Neural progenitor cell (in vitro differentiated cells): Measurements from ENCODE around the gene CHMP5. TPM values are rescaled to one million over a fixed set of nuclear protein-coding genes. Genes with fewer than 3 reads are reported as not detected.

Source experiments
- DNase-seq: peaks from one replicate; pipeline ENCODE4 v3.0.0-alpha.2; 2016; ENCODE audit warnings: low spot score
- H2AFZ ChIP-seq: fragments of 200-600 bp; sonication (generic); replicated peaks from 2 replicates; pipeline ENCODE4 v1.6.1; 2016; ENCODE audit warnings: antibody characterized with exemption
- H3F3A ChIP-seq: fragments of 200-600 bp; sonication (generic); 2 replicates; pipeline ENCODE4 v1.6.1; 2016; ENCODE audit warnings: antibody characterized with exemption, low read depth
- H3K27ac ChIP-seq: fragments of 200-600 bp; sonication (generic); 2 replicates; pipeline ENCODE4 v1.5.1; 2016; ENCODE audit warnings: mild to moderate bottlenecking
- H3K27me3 ChIP-seq: fragments of 200-600 bp; sonication (generic); 2 replicates; pipeline ENCODE4 v1.6.1; 2016; ENCODE audit warnings: mild to moderate bottlenecking, moderate library complexity
- H3K36me3 ChIP-seq: fragments of 200-600 bp; sonication (generic); 2 replicates; pipeline ENCODE4 v1.5.1; 2016
- H3K4me1 ChIP-seq: fragments of 200-600 bp; sonication (generic); 2 replicates; pipeline ENCODE4 v1.6.1; 2016; ENCODE audit warnings: mixed run types
- H3K4me2 ChIP-seq: fragments of 200-600 bp; sonication (generic); 2 replicates; pipeline ENCODE4 v1.6.1; 2016
- H3K4me3 ChIP-seq: fragments of 200-600 bp; sonication (generic); 2 replicates; pipeline ENCODE4 v1.5.1; 2016
- H3K79me2 ChIP-seq: fragments of 200-600 bp; sonication (generic); 2 replicates; pipeline ENCODE4 v1.6.1; 2016; ENCODE audit warnings: low read depth
- H3K9ac ChIP-seq: fragments of 200-600 bp; sonication (generic); 2 replicates; pipeline ENCODE4 v1.6.1; 2016
- H3K9me3 ChIP-seq: fragments of 200-600 bp; sonication (generic); 2 replicates; pipeline ENCODE4 v1.5.1; 2016; ENCODE audit warnings: low read depth
- H4K20me1 ChIP-seq: fragments of 200-600 bp; sonication (generic); 2 replicates; pipeline ENCODE4 v1.6.1; 2016; ENCODE audit warnings: low read depth
- H3K27ac Mint-ChIP-seq: 3 replicates; pipeline ENCODE4 v1.8.0; 2021; ENCODE audit warnings: mixed read lengths
- H3K27me3 Mint-ChIP-seq: 2 replicates; pipeline ENCODE4 v1.8.0; 2022; ENCODE audit warnings: low read depth, mild to moderate bottlenecking, inconsistent platforms, moderate library complexity, mixed read lengths; ENCODE audit not compliant: insufficient read depth
- H3K36me3 Mint-ChIP-seq: 3 replicates; pipeline ENCODE4 v1.8.0; 2021; ENCODE audit warnings: mixed read lengths
- H3K4me1 Mint-ChIP-seq: 3 replicates; pipeline ENCODE4 v1.8.0; 2021; ENCODE audit warnings: mixed read lengths
- H3K4me3 Mint-ChIP-seq: 3 replicates; pipeline ENCODE4 v1.8.0; 2021; ENCODE audit warnings: mild to moderate bottlenecking, moderate library complexity, mixed read lengths
- H3K9me3 Mint-ChIP-seq: 3 replicates; pipeline ENCODE4 v1.8.0; 2020; ENCODE audit warnings: mixed read lengths
- CTCF ChIP-seq: fragments of 200-600 bp; sonication (generic); IDR thresholded peaks from 2 replicates; pipeline ENCODE4 v1.5.1; 2017; ENCODE audit warnings: antibody characterized with exemption, mild to moderate bottlenecking
- EZH2 ChIP-seq: fragments of 200-600 bp; sonication (generic); IDR thresholded peaks from 2 replicates; pipeline ENCODE4 v1.6.1; 2017; ENCODE audit warnings: antibody characterized with exemption, mild to moderate bottlenecking, moderate library complexity
- EZH2phosphoT487 ChIP-seq: fragments of 200-600 bp; sonication (generic); IDR thresholded peaks from 2 replicates; pipeline ENCODE4 v1.6.1; 2017; ENCODE audit warnings: antibody characterized with exemption
- total RNA-seq: library from RNA; depleted of rRNA; stranded (reverse); fragments of >200 nt; gene quantifications from 2 replicates; pipeline ENCODE4 v1.2.3, GENCODE V29; 2015; ENCODE audit warnings: low replicate concordance

CHMP5 gene
- total RNA-seq, 1 donor from 2014 or later = 135 TPM

DNA sequence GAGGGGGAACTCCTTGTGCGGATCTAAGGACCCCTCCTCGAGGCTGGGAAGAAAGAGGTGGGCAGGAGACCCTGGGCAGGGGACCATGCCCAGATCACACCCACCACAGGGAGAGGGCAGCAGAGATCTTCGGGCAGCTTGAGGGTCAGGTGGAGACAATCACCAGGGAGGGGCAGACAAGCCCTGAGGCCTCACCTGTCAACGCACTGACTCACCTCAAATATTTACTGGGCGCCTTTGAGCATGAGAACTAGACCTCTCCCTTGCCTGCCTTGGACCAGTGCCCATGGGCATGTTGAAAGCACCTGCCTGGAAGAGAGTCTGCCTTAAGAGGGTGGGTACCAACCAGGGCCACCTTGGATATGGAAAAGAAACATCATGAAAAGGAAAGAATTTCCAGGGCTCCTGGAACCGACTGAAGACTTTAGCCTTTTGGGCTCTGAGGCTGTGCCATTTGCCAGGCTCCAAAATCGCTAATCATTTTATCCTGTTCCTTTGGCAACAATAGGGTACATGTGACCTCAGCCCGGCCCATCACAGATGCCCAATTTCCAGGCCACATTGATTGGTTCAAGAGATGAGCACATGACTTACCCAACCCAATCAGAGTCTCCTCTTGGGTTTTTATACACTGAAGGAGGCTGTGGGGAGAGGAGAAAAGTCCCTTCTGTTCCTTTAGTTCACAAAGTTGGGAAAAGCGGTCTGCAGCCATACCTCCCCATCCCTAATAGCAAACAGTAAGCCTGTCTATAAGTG is 35.3 kb upstream of the CHMP5 start:
- TF ChIP-seq EZH2 (no peak), CTCF (no peak), EZH2phosphoT487 (no peak)
- Mint-ChIP-seq H3K9me3 (no peaks in the 10 kb centered on the region), H3K27ac (no peak overlapping the region), H3K27me3 (peaks cover 12% of the 10 kb centered on the region), H3K4me1 (no peaks in the 10 kb centered on the region), H3K4me3 (no peak overlapping the region), H3K36me3 (no peaks in the 10 kb centered on the region)
- Histone ChIP-seq H3K27me3 (peaks cover 5% of the 10 kb centered on the region), H2AFZ (no peak overlapping the region), H3K9me3 (no peaks in the 10 kb centered on the region), H3K9ac (no peak overlapping the region), H3K4me2 (no peak overlapping the region), H3K79me2 (no peaks in the 10 kb centered on the region), H3K4me3 (no peak overlapping the region), H3K36me3 (no peaks in the 10 kb centered on the region), H3K27ac (no peak overlapping the region), H4K20me1 (no peaks in the 10 kb centered on the region), H3K4me1 (no peaks in the 10 kb centered on the region), H3F3A (no peaks in the 10 kb centered on the region)
- DNase-seq = no peak

DNA sequence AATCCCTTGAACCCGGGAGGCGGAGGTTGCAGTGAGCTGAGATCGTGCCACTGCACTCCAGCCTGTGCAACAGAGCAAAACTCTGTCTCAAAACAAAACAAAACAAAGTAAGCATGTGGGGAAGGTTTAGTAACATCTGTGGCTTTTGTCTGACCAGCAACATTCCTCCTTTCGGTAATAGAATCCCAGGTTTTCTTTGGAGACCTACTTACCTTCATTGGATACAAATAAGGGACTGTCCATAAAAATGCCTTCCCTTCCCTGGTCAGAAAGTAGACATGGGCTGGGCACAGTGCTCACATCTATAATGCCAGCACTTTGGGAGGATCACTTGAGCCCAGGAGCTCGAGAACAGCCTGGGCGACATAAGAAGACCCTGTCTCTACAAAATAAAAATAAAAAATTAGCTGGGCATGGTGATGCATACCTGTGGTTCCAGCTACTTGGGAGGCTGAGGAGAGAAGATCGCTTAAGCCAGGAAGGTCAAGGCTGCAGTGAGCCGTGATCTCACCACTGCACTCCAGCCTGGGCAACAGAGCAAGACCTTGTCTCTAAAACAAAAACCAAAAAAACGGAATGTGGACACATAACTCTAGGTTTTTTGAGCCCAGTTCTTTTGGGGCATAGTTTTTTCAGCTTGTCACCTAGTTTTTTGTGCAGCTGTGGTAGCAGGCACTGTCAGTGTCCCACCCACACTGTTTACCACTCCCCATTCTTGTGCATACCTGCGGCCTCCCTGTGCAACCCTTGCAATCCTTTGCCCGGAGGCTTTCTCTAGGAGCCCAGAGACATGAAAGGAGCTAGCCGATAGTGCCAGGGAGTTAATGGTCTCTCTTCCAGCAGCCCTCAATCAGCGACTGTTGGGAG is 33.9 kb upstream of the CHMP5 start:
- H3K4me3 ChIP-seq = no peak overlapping the region
- no peak overlapping the region for H2AFZ ChIP-seq
- H3K9me3 ChIP-seq = no peaks in the 10 kb centered on the region
- no peak for DNase-seq
- H3K27me3 ChIP-seq = peaks cover 12% of the 10 kb centered on the region
- no peak overlapping the region for H3K27ac ChIP-seq
- H3K4me3 Mint-ChIP-seq = no peak overlapping the region
- no peaks in the 10 kb centered on the region for H3K79me2 ChIP-seq
- no peaks in the 10 kb centered on the region for H3F3A ChIP-seq
- H3K4me1 Mint-ChIP-seq = no peaks in the 10 kb centered on the region
- H3K27ac Mint-ChIP-seq = no peak overlapping the region
- no peaks in the 10 kb centered on the region for H3K4me1 ChIP-seq
- H3K4me2 ChIP-seq = no peak overlapping the region
- no peaks in the 10 kb centered on the region for H3K36me3 ChIP-seq
- H3K9ac ChIP-seq = no peak overlapping the region
- H3K36me3 Mint-ChIP-seq = no peaks in the 10 kb centered on the region
- no peaks in the 10 kb centered on the region for H3K9me3 Mint-ChIP-seq
- TF ChIP-seq CTCF (no peak), EZH2 (no peak), EZH2phosphoT487 (no peak)
- H4K20me1 ChIP-seq = no peaks in the 10 kb centered on the region
- peaks cover 14% of the 10 kb centered on the region for H3K27me3 Mint-ChIP-seq

DNA sequence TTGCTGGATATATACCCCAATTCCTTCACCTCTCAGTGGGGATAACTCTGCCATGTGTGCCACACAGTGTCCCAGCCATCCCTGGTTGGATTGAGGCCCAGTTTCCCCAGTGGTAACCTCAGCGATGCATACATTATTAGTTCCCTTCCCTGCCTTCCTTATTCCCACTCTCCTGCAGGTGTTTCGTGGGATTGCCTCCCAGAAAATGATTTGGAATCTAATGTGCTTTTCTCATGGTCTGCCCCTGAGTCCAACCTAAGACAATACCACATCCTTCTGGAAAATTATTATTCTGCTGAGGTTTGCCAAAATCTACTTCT is 33.3 kb upstream of the CHMP5 start:
- no peak for TF ChIP-seq EZH2phosphoT487
- no peak for TF ChIP-seq EZH2
- TF ChIP-seq CTCF = no peak
- no peaks in the 10 kb centered on the region for H3K9me3 Mint-ChIP-seq

More for the DNA sequence above, 33.3 kb upstream of the CHMP5 start:
- Histone ChIP-seq H3K9ac (no peak overlapping the region), H3K9me3 (no peaks in the 10 kb centered on the region), H3K4me2 (no peak overlapping the region), H4K20me1 (no peaks in the 10 kb centered on the region), H3F3A (no peaks in the 10 kb centered on the region), H3K4me1 (no peaks in the 10 kb centered on the region), H3K4me3 (no peak overlapping the region), H3K79me2 (no peaks in the 10 kb centered on the region), H3K36me3 (no peaks in the 10 kb centered on the region), H2AFZ (no peak overlapping the region), H3K27me3 (peaks cover 17% of the 10 kb centered on the region), H3K27ac (no peak overlapping the region)
- H3K27ac Mint-ChIP-seq = no peak overlapping the region
- no peaks in the 10 kb centered on the region for H3K36me3 Mint-ChIP-seq
- DNase-seq = no peak
- H3K27me3 Mint-ChIP-seq = peaks cover 14% of the 10 kb centered on the region
- H3K4me1 Mint-ChIP-seq = no peaks in the 10 kb centered on the region
- H3K4me3 Mint-ChIP-seq = no peak overlapping the region
